ENCODE results near the gene CADPS2. TPM values are rescaled to one million over a fixed set of nuclear protein-coding genes. Genes with fewer than 3 reads are reported as not detected.
A peak's percentile ranks its signal among the peaks of the same experiment; 100 is the strongest.

Gene CADPS2
- total RNA-seq, 1 donor from 2014 or later = 27.8 TPM

- no peak for DNase-seq (ENCODE audit: low spot score)
- H3K36me3 Mint-ChIP-seq (ENCODE audit: low read depth, unreplicated experiment) = peaks cover 3% of the 10 kb centered on the region
- H3K4me3 Mint-ChIP-seq (ENCODE audit: unreplicated experiment) = no peak within 1 kb of the TSS
- no peak for TF ChIP-seq CTCF (IDR thresholded peaks at IDR 0.05; ENCODE audit: unreplicated experiment)
- H3K27ac Mint-ChIP-seq (ENCODE audit: unreplicated experiment) = no peak within 1 kb of the TSS
- no peaks in the 10 kb centered on the region for H3K4me1 Mint-ChIP-seq (ENCODE audit: unreplicated experiment)
- no peaks in the 10 kb centered on the region for H3K9me3 Mint-ChIP-seq (ENCODE audit: unreplicated experiment)
- H3K27me3 Mint-ChIP-seq (ENCODE audit: unreplicated experiment) = peaks cover 4% of the 10 kb centered on the region
Measured at GRCh38 chr7:122699017-122699416, 187.2 kb downstream of the CADPS2 start, which contains the start of gene RNF133. RNF133 (minus strand) TSS chr7:122699117; CDS start chr7:122698918, 199 bp downstream.

- Mint-ChIP-seq H3K4me3 (ENCODE audit: unreplicated experiment) (no peak overlapping the region), H3K4me1 (ENCODE audit: unreplicated experiment) (peaks cover 3% of the 10 kb centered on the region), H3K27ac (ENCODE audit: unreplicated experiment) (no peak overlapping the region), H3K27me3 (ENCODE audit: unreplicated experiment) (peaks cover 4% of the 10 kb centered on the region), H3K36me3 (ENCODE audit: low read depth, unreplicated experiment) (peaks cover 7% of the 10 kb centered on the region), H3K9me3 (ENCODE audit: unreplicated experiment) (no peaks in the 10 kb centered on the region)
- no peak for TF ChIP-seq CTCF (IDR thresholded peaks at IDR 0.05; ENCODE audit: unreplicated experiment)
- DNase-seq (ENCODE audit: low spot score) = no peak
Measured at GRCh38 chr7:122695816-122696215, 190.4 kb downstream of the CADPS2 start.

- H3K4me1 Mint-ChIP-seq (ENCODE audit: unreplicated experiment) = peaks cover 3% of the 10 kb centered on the region
- TF ChIP-seq CTCF (IDR thresholded peaks at IDR 0.05; ENCODE audit: unreplicated experiment) = no peak
- no peaks in the 10 kb centered on the region for H3K9me3 Mint-ChIP-seq (ENCODE audit: unreplicated experiment)
- DNase-seq (ENCODE audit: low spot score) = no peak
- H3K27ac Mint-ChIP-seq (ENCODE audit: unreplicated experiment) = no peak overlapping the region
- no peak overlapping the region for H3K4me3 Mint-ChIP-seq (ENCODE audit: unreplicated experiment)
- peaks cover 7% of the 10 kb centered on the region for H3K36me3 Mint-ChIP-seq (ENCODE audit: low read depth, unreplicated experiment)
- H3K27me3 Mint-ChIP-seq (ENCODE audit: unreplicated experiment) = peaks cover 4% of the 10 kb centered on the region
Measured at GRCh38 chr7:122694697-122695096, 191.6 kb downstream of the CADPS2 start.

GRCh38 chr7:122692769-122693309, 193.4 kb downstream of the CADPS2 start:
- peaks cover 3% of the 10 kb centered on the region for H3K4me1 Mint-ChIP-seq (ENCODE audit: unreplicated experiment)
- H3K9me3 Mint-ChIP-seq (ENCODE audit: unreplicated experiment) = no peaks in the 10 kb centered on the region
- H3K27me3 Mint-ChIP-seq (ENCODE audit: unreplicated experiment) = peaks cover 2% of the 10 kb centered on the region
- peak overlapping the region; percentile 45 for H3K4me3 Mint-ChIP-seq (ENCODE audit: unreplicated experiment)
- no peak for DNase-seq (ENCODE audit: low spot score)
- no peak overlapping the region for H3K27ac Mint-ChIP-seq (ENCODE audit: unreplicated experiment)
- TF ChIP-seq CTCF (IDR thresholded peaks at IDR 0.05; ENCODE audit: unreplicated experiment) = no peak
- peaks cover 7% of the 10 kb centered on the region for H3K36me3 Mint-ChIP-seq (ENCODE audit: low read depth, unreplicated experiment)

- peaks cover 4% of the 10 kb centered on the region for H3K27me3 Mint-ChIP-seq (ENCODE audit: unreplicated experiment)
- H3K4me1 Mint-ChIP-seq (ENCODE audit: unreplicated experiment) = peaks cover 3% of the 10 kb centered on the region
- H3K9me3 Mint-ChIP-seq (ENCODE audit: unreplicated experiment) = no peaks in the 10 kb centered on the region
- H3K27ac Mint-ChIP-seq (ENCODE audit: unreplicated experiment) = no peak overlapping the region
- H3K4me3 Mint-ChIP-seq (ENCODE audit: unreplicated experiment) = no peak overlapping the region
- no peak for DNase-seq (ENCODE audit: low spot score)
- peaks cover 7% of the 10 kb centered on the region for H3K36me3 Mint-ChIP-seq (ENCODE audit: low read depth, unreplicated experiment)
- no peak for TF ChIP-seq CTCF (IDR thresholded peaks at IDR 0.05; ENCODE audit: unreplicated experiment)
Measured at GRCh38 chr7:122691569-122692235, 194.6 kb downstream of the CADPS2 start.
